Tibial nerve (tissue), 4 donors: ENCODE results near the gene ABHD16B. TPM values are rescaled to one million over a fixed set of nuclear protein-coding genes. Genes with fewer than 3 reads are reported as not detected.

Experiments used
- DNase-seq, 2 donors: peaks; one replicate each; pipeline ENCODE4 v3.0.0-alpha.2; 2019; ENCODE audit warnings: low spot score in 2 of 2
- H3K27ac ChIP-seq, 4 donors: fragments of 200-600 bp; sonication (generic) in 3 of 4; one replicate each; pipeline ENCODE4 v1.5.1; 2017 to 2019; ENCODE audit warnings: mild to moderate bottlenecking in 1 of 4
- H3K27me3 ChIP-seq, 2 donors: fragments of 200-600 bp; sonication (generic) in 1 of 2; one replicate each; pipeline versions ENCODE4 v1.5.1 to v1.6.0; 2017 to 2019
- H3K36me3 ChIP-seq, 3 donors: fragments of 200-600 bp; sonication (generic); one replicate each; pipeline ENCODE4 v1.5.1; 2018 to 2019
- H3K4me1 ChIP-seq, 4 donors: fragments of 200-600 bp; sonication (generic) in 3 of 4; one replicate each; pipeline ENCODE4 v1.5.1; 2017 to 2019
- H3K4me3 ChIP-seq, 4 donors: fragments of 200-600 bp; sonication (generic) in 3 of 4; one replicate each; pipeline ENCODE4 v1.5.1; 2017 to 2019; ENCODE audit warnings: mild to moderate bottlenecking in 1 of 4, moderate library complexity in 1 of 4
- H3K9me3 ChIP-seq, 4 donors: fragments of 200-600 bp; sonication (generic) in 3 of 4; one replicate each; pipeline ENCODE4 v1.5.1; 2017 to 2019
- CTCF ChIP-seq, 5 experiments: fragments of 200-600 bp in 3 of 5; fragments of 450-650 bp in 2 of 5; sonication (generic) in 3 of 5; IDR thresholded peaks; one replicate each; pipeline ENCODE4 v1.5.1; 2016 to 2019; ENCODE audit warnings: antibody characterized with exemption in 5 of 5, mild to moderate bottlenecking in 3 of 5, moderate library complexity in 2 of 5
- EP300 ChIP-seq, 2 donors: sonication (generic); formaldehyde crosslinking; IDR thresholded peaks; one replicate each; pipeline ENCODE4 v1.6.1; 2017; ENCODE audit warnings: antibody characterized with exemption in 2 of 2, mild to moderate bottlenecking in 1 of 2
- POLR2A ChIP-seq, 2 donors: fragments of 450-650 bp; IDR thresholded peaks; one replicate each; pipeline ENCODE4 v1.6.1; 2017; ENCODE audit warnings: antibody characterized with exemption in 2 of 2, mild to moderate bottlenecking in 2 of 2, moderate library complexity in 2 of 2
- WGBS, 2 donors: methylation state at CpG; one replicate each; pipeline ENCODE4 v1.1.5; 2018; 5-methylcytosine and 5-hydroxymethylcytosine counted together
- total RNA-seq, 4 donors: library from RNA; depleted of rRNA; stranded (reverse); fragments of >200 nt; gene quantifications; one replicate each; pipeline ENCODE4 v1.1.0, GENCODE V29; 2016

The ABHD16B gene
- total RNA-seq, 4 donors from 2014 or later: not detected

DNA sequence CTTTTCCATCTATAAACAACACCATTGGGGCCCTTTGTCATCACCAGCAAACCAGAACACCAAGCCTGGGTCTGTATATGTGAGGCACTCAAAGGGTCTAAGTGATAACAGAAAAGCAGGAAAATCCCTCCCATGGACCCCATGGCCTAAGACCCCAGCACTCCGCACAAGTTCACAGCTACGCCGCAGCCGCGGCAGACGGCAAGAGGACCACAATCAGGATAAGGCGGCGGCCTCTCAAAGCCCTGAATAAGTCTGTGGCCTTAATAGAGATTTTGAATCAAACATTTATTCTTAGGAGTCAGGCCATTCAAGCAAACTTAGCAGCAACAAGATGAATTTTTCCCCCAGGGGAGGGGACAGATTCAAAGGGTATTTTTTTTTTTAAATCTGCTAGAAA, 33.2 kb upstream of the ABHD16B start:
- 94 to 95% methylated on average over 8 of the region's 8 CpGs for WGBS, 2 donors
- Histone ChIP-seq H3K4me3 (no peak overlapping the region), H3K27me3 (peaks cover 0 to 5% of the 10 kb centered on the region in 2 donors), H3K36me3 (no peaks in the 10 kb centered on the region), H3K4me1 (peaks cover 0 to 52% (median 19%) of the 10 kb centered on the region in 4 donors), H3K9me3 (no peaks in the 10 kb centered on the region), H3K27ac (peak overlapping the region in 1 of 4 donors; percentile 27)
- no peak for TF ChIP-seq CTCF (IDR thresholded peaks at IDR 0.05)
- TF ChIP-seq EP300 (IDR thresholded peaks at IDR 0.05): no peak
- no peak for TF ChIP-seq POLR2A (IDR thresholded peaks at IDR 0.05)
- DNase-seq: no peak

- TF ChIP-seq EP300 (IDR thresholded peaks at IDR 0.05) (no peak), POLR2A (IDR thresholded peaks at IDR 0.05) (no peak), CTCF (IDR thresholded peaks at IDR 0.05) (no peak)
- Histone ChIP-seq H3K27ac (peak overlapping the region in 1 of 4 donors; percentile 27), H3K4me1 (peaks cover 0 to 55% (median 21%) of the 10 kb centered on the region in 4 donors), H3K4me3 (peak overlapping the region in 1 of 4 donors; percentile 94), H3K9me3 (no peaks in the 10 kb centered on the region), H3K27me3 (peaks cover 0 to 5% of the 10 kb centered on the region in 2 donors), H3K36me3 (no peaks in the 10 kb centered on the region)
- DNase-seq: no peak
- 72 to 89% methylated on average over 12 to 14 of the region's 14 CpGs for WGBS, 2 donors
Observed at GRCh38 chr20:63828545-63828944, 32.8 kb upstream of the ABHD16B start.

DNA sequence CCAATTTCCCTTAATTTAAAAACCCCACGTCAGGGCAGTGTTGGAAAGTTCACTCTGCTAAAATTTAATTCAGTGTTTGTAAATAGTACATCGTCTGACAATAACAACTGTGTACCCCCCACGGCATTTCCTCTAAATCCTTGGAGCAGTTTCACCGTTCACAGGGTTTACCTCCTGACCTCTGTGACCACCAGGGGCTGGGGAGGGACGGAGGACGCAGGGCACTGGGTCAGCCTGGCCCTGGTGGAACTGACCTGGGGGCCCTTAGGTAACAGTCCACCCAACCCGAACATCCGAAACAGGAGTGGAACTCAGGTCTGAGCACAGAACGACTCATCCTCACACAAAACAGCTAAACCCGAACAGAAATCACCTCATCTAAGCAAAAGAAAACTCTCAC, 32.3 kb upstream of the ABHD16B start:
- H3K27ac ChIP-seq: peak overlapping the region in 1 of 4 donors; percentile 27
- no peaks in the 10 kb centered on the region for H3K36me3 ChIP-seq
- no peaks in the 10 kb centered on the region for H3K9me3 ChIP-seq
- peaks cover 0 to 56% (median 25%) of the 10 kb centered on the region in 4 donors for H3K4me1 ChIP-seq
- peak overlapping the region in 1 of 4 donors; percentile 94 for H3K4me3 ChIP-seq
- no peak for DNase-seq
- no peak for TF ChIP-seq POLR2A (IDR thresholded peaks at IDR 0.05)
- TF ChIP-seq CTCF (IDR thresholded peaks at IDR 0.05): no peak
- TF ChIP-seq EP300 (IDR thresholded peaks at IDR 0.05): no peak
- H3K27me3 ChIP-seq: peaks cover 0 to 5% of the 10 kb centered on the region in 2 donors
- 72 to 73% methylated on average over 10 of the region's 10 CpGs for WGBS, 2 donors

GRCh38 chr20:63829603-63829944, 31.7 kb upstream of the ABHD16B start:
- Histone ChIP-seq H3K4me3 (peak overlapping the region; percentile 44 to 94 (median 49)), H3K9me3 (no peaks in the 10 kb centered on the region), H3K36me3 (no peaks in the 10 kb centered on the region), H3K4me1 (peaks cover 0 to 60% (median 31%) of the 10 kb centered on the region in 4 donors), H3K27me3 (peaks cover 0 to 5% of the 10 kb centered on the region in 2 donors), H3K27ac (peak overlapping the region in 2 of 4 donors; percentile 53 to 89)
- 17 to 24% methylated on average over 10 of the region's 10 CpGs for WGBS, 2 donors
- no peak for DNase-seq
- TF ChIP-seq CTCF (IDR thresholded peaks at IDR 0.05): no peak
- TF ChIP-seq POLR2A (IDR thresholded peaks at IDR 0.05): no peak
- no peak for TF ChIP-seq EP300 (IDR thresholded peaks at IDR 0.05)

- Histone ChIP-seq H3K36me3 (no peaks in the 10 kb centered on the region), H3K9me3 (no peaks in the 10 kb centered on the region), H3K4me1 (peaks cover 0 to 66% (median 33%) of the 10 kb centered on the region in 4 donors), H3K27me3 (peaks cover 0 to 5% of the 10 kb centered on the region in 2 donors), H3K27ac (peak overlapping the region in 3 of 4 donors; percentile 53 to 89 (median 60)), H3K4me3 (peak overlapping the region; percentile 44 to 94 (median 49))
- WGBS, 2 donors: 1 to 2% methylated on average over 23 to 46 of the region's 99 CpGs
- no peak for DNase-seq
- TF ChIP-seq EP300 (IDR thresholded peaks at IDR 0.05): peak in 1 of 2 donors; percentile 10
- TF ChIP-seq POLR2A (IDR thresholded peaks at IDR 0.05): no peak
Observed at GRCh38 chr20:63829945-63830835, 31.1 kb upstream of the ABHD16B start.
